ENCODE results near the gene LAMP5. TPM values are rescaled to one million over a fixed set of nuclear protein-coding genes. Genes with fewer than 3 reads are reported as not detected.

The LAMP5 gene
- total RNA-seq, 1 experiment from 2014 or later = not detected

- intact Hi-C loops (cut with micrococcal nuclease; ENCODE audit: unreplicated experiment) = loop anchor here (10.0 kb wide), 1 partner anchor 81 kb away; no protein-coding TSS in a partner anchor
- H3K27ac Mint-ChIP-seq (ENCODE audit: unreplicated experiment) = no peak overlapping the region
These were observed 324 bp upstream of the LAMP5 start for GRCh38 chr20:9514072-9514460.

GRCh38 chr20:9515214-9515585, 810 bp downstream of the LAMP5 start:
- H3K9me3 Mint-ChIP-seq (ENCODE audit: low read depth, unreplicated experiment) = no peaks in the 10 kb centered on the region
- H3K27me3 Mint-ChIP-seq (ENCODE audit: unreplicated experiment) = peaks cover 16% of the 10 kb centered on the region
- intact Hi-C loops (cut with micrococcal nuclease; ENCODE audit: unreplicated experiment) = loop anchor here (10.0 kb wide), 1 partner anchor 80 kb away; no protein-coding TSS in a partner anchor
- peak overlapping the region; percentile 54 for H3K4me3 Mint-ChIP-seq (ENCODE audit: low read depth, unreplicated experiment)
- no peak for TF ChIP-seq CTCF (IDR thresholded peaks at IDR 0.05; ENCODE audit: unreplicated experiment)
- no peak for DNase-seq
- no TSS peak for BruUV-seq (replicated peaks)
- CTCF ChIA-PET = no interaction called here
- H3K36me3 Mint-ChIP-seq (ENCODE audit: insufficient read depth, unreplicated experiment) = no peaks in the 10 kb centered on the region
- no peak overlapping the region for H3K27ac Mint-ChIP-seq (ENCODE audit: unreplicated experiment)
- H3K4me1 Mint-ChIP-seq (ENCODE audit: low read depth, unreplicated experiment) = no peaks in the 10 kb centered on the region

More at GRCh38 chr20:9514072-9514460, 324 bp upstream of the LAMP5 start:
- Mint-ChIP-seq H3K27me3 (ENCODE audit: unreplicated experiment) (peaks cover 16% of the 10 kb centered on the region), H3K4me3 (ENCODE audit: low read depth, unreplicated experiment) (no peak overlapping the region), H3K4me1 (ENCODE audit: low read depth, unreplicated experiment) (no peaks in the 10 kb centered on the region), H3K9me3 (ENCODE audit: low read depth, unreplicated experiment) (no peaks in the 10 kb centered on the region), H3K36me3 (ENCODE audit: insufficient read depth, unreplicated experiment) (no peaks in the 10 kb centered on the region)
- no peak for TF ChIP-seq CTCF (IDR thresholded peaks at IDR 0.05; ENCODE audit: unreplicated experiment)
- no TSS peak for BruUV-seq (replicated peaks)
- CTCF ChIA-PET = no interaction called here
- no peak for DNase-seq

- no peaks in the 10 kb centered on the region for H3K4me1 Mint-ChIP-seq (ENCODE audit: low read depth, unreplicated experiment)
- no peaks in the 10 kb centered on the region for H3K9me3 Mint-ChIP-seq (ENCODE audit: low read depth, unreplicated experiment)
- intact Hi-C loops (cut with micrococcal nuclease; ENCODE audit: unreplicated experiment) = loop anchor here (10.0 kb wide), 1 partner anchor 79 kb away; no protein-coding TSS in a partner anchor
- no TSS peak for BruUV-seq (replicated peaks)
- CTCF ChIA-PET = no interaction called here
- H3K27ac Mint-ChIP-seq (ENCODE audit: unreplicated experiment) = no peak overlapping the region
- no peak for DNase-seq
- peaks cover 16% of the 10 kb centered on the region for H3K27me3 Mint-ChIP-seq (ENCODE audit: unreplicated experiment)
- H3K4me3 Mint-ChIP-seq (ENCODE audit: low read depth, unreplicated experiment) = peak overlapping the region; percentile 54
- no peaks in the 10 kb centered on the region for H3K36me3 Mint-ChIP-seq (ENCODE audit: insufficient read depth, unreplicated experiment)
- no peak for TF ChIP-seq CTCF (IDR thresholded peaks at IDR 0.05; ENCODE audit: unreplicated experiment)
These were observed 1.4 kb downstream of the LAMP5 start for GRCh38 chr20:9515741-9516233.

DNA sequence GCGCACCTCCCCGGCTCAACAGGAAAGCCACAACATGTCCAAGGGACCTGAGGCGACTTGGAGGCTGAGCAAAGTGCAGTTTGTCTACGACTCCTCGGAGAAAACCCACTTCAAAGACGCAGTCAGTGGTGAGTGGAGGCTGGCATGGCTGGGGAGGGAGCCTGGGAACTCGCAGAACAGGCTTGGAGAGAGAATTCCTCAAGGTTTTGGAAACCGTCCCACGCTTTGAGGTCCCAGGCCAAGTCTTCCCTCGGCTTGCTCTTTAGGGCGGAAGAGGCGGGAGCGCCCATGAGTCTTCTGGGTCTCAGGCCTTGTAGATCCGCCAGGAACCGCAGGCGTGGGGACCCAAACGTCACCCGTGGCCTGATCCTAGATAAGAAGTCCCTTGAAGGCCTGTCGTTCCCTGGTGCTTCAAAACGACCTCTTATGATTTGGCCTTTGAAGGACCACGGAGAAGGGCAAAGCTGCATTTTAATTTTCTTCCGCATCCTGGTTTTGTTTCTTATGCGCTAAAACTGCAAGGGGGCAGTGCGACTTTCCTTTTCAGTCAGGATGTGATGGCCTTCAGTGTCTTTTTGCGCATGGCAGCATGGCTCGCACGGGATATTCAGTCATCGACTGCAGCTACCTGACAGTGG, 2.0 kb downstream of the LAMP5 start:
- CTCF ChIA-PET = no interaction called here
- H3K27me3 Mint-ChIP-seq (ENCODE audit: unreplicated experiment) = peaks cover 16% of the 10 kb centered on the region
- peak; percentile 10 for DNase-seq
- intact Hi-C loops (cut with micrococcal nuclease; ENCODE audit: unreplicated experiment) = loop anchor here (10.0 kb wide), 1 partner anchor 78 kb away; no protein-coding TSS in a partner anchor
- H3K27ac Mint-ChIP-seq (ENCODE audit: unreplicated experiment) = no peak overlapping the region
- H3K4me1 Mint-ChIP-seq (ENCODE audit: low read depth, unreplicated experiment) = no peaks in the 10 kb centered on the region
- no peak for TF ChIP-seq CTCF (IDR thresholded peaks at IDR 0.05; ENCODE audit: unreplicated experiment)
- no peaks in the 10 kb centered on the region for H3K36me3 Mint-ChIP-seq (ENCODE audit: insufficient read depth, unreplicated experiment)
- no TSS peak for BruUV-seq (replicated peaks)
- H3K9me3 Mint-ChIP-seq (ENCODE audit: low read depth, unreplicated experiment) = no peaks in the 10 kb centered on the region
- peak overlapping the region; percentile 54 for H3K4me3 Mint-ChIP-seq (ENCODE audit: low read depth, unreplicated experiment)

Measured in Calu3 (cell line).